ENCODE measurements around the gene ARPC5L. TPM values are rescaled to one million over a fixed set of nuclear protein-coding genes. Genes with fewer than 3 reads are reported as not detected.

The ARPC5L gene
- polyA plus RNA-seq, 1 donor, result 44.4 TPM

DNA sequence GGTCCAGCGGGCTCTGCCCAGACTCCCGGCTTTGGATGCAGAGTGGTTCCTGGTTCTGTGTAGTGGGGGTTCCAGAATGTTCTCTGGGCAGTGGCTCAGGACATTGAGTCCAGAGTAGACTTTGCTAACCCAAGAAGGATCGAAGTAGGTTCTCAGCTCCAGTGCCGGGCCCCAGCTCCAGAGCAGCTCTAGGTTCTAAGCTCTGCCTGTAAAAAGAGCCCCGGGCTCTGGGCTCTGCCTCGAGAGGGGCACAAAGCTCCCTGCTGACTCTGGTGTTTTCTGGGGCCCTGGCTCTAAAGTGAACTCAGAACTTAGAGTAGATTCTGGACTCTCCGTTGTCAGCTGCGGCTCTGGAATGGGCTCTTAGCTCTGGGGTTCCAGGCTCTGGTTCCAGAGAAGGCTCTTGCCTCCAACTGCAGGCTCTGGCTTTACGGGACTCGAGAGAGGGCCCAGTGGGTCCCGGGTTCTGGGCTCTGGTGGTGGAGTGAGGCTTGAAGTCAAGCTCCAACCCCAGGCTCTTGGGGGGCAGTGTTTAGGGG lies 8.3 kb upstream of the ARPC5L start:
- Histone ChIP-seq H3K4me3 (ENCODE audit: low read length) (peak overlapping the region; percentile 39), H3K36me3 (ENCODE audit: control insufficient read depth, insufficient read depth, low read length) (peaks cover 23% of the 10 kb centered on the region), H3K27ac (ENCODE audit: low read length) (no peak overlapping the region), H3K9me3 (ENCODE audit: control insufficient read depth, low read depth, low read length) (no peaks in the 10 kb centered on the region), H3K4me1 (ENCODE audit: control insufficient read depth, insufficient read depth, low read length) (peaks cover 13% of the 10 kb centered on the region), H3K27me3 (ENCODE audit: control insufficient read depth, insufficient read depth, low read length) (no peaks in the 10 kb centered on the region)
- no CpG with 5 or more reads among the region's 11 CpGs for WGBS (ENCODE audit: insufficient coverage, low lambda C conversion rate)
- DNase-seq, result no peak

DNA sequence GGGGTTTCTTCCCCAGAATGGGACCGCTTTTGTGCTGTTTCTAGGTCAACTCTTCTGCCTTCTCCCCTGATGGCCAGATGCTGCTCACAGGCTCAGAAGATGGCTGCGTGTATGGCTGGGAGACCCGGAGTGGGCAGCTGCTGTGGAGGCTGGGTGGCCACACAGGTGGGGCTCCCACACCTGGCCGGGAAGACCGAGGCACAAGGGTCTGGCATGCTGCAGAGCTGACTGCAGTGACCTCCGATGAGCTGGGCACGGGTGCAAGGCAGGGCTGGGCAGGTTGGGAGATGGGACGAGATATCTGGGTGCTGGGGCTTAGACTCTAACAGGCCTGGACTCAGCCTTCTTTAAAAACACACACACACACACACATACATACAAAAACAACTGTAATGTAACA lies 7.8 kb upstream of the ARPC5L start:
- Histone ChIP-seq H3K4me1 (ENCODE audit: control insufficient read depth, insufficient read depth, low read length) (peaks cover 13% of the 10 kb centered on the region), H3K27me3 (ENCODE audit: control insufficient read depth, insufficient read depth, low read length) (no peaks in the 10 kb centered on the region), H3K27ac (ENCODE audit: low read length) (no peak overlapping the region), H3K36me3 (ENCODE audit: control insufficient read depth, insufficient read depth, low read length) (peaks cover 28% of the 10 kb centered on the region), H3K4me3 (ENCODE audit: low read length) (no peak overlapping the region), H3K9me3 (ENCODE audit: control insufficient read depth, low read depth, low read length) (no peaks in the 10 kb centered on the region)
- no peak for DNase-seq
- WGBS (ENCODE audit: insufficient coverage, low lambda C conversion rate), result no CpG with 5 or more reads among the region's 8 CpGs

DNA sequence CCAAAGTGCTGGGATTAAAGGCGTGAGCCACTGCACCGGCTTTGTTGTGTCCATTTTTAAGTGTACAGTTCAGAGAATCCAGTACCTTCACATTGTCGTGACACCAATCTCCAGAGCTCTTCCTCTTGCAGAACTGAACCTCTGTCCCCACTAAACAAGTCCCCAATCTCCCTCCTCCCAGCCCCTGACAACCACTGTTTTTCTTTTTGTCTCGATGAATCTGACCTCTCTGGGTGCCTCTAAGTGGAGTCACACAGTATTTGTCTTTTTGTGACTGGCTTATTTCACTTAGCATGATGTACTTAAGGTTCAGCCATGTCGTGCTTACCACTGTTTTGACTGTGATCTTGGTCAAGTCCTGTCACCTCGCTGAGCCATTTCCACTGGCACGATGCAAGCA lies 7.1 kb upstream of the ARPC5L start:
- peaks cover 12% of the 10 kb centered on the region for H3K4me1 ChIP-seq (ENCODE audit: control insufficient read depth, insufficient read depth, low read length)
- H3K27ac ChIP-seq (ENCODE audit: low read length), result no peak overlapping the region
- H3K4me3 ChIP-seq (ENCODE audit: low read length), result no peak overlapping the region
- H3K27me3 ChIP-seq (ENCODE audit: control insufficient read depth, insufficient read depth, low read length), result no peaks in the 10 kb centered on the region
- peaks cover 35% of the 10 kb centered on the region for H3K36me3 ChIP-seq (ENCODE audit: control insufficient read depth, insufficient read depth, low read length)
- H3K9me3 ChIP-seq (ENCODE audit: control insufficient read depth, low read depth, low read length), result no peaks in the 10 kb centered on the region
- no peak for DNase-seq
- 20% methylated on average over 1 of the region's 7 CpGs for WGBS (ENCODE audit: insufficient coverage, low lambda C conversion rate)

- no peak for DNase-seq
- peaks cover 42% of the 10 kb centered on the region for H3K36me3 ChIP-seq (ENCODE audit: control insufficient read depth, insufficient read depth, low read length)
- no peak overlapping the region for H3K27ac ChIP-seq (ENCODE audit: low read length)
- no peaks in the 10 kb centered on the region for H3K27me3 ChIP-seq (ENCODE audit: control insufficient read depth, insufficient read depth, low read length)
- H3K9me3 ChIP-seq (ENCODE audit: control insufficient read depth, low read depth, low read length), result no peaks in the 10 kb centered on the region
- no CpG with 5 or more reads among the region's 18 CpGs for WGBS (ENCODE audit: insufficient coverage, low lambda C conversion rate)
- H3K4me3 ChIP-seq (ENCODE audit: low read length), result no peak overlapping the region
- peaks cover 13% of the 10 kb centered on the region for H3K4me1 ChIP-seq (ENCODE audit: control insufficient read depth, insufficient read depth, low read length)
Measured at GRCh38 chr9:124855566-124855943, 6.4 kb upstream of the ARPC5L start.

- Histone ChIP-seq H3K27ac (ENCODE audit: low read length) (no peak overlapping the region), H3K4me3 (ENCODE audit: low read length) (no peak overlapping the region), H3K36me3 (ENCODE audit: control insufficient read depth, insufficient read depth, low read length) (peaks cover 44% of the 10 kb centered on the region), H3K9me3 (ENCODE audit: control insufficient read depth, low read depth, low read length) (no peaks in the 10 kb centered on the region), H3K4me1 (ENCODE audit: control insufficient read depth, insufficient read depth, low read length) (peaks cover 14% of the 10 kb centered on the region), H3K27me3 (ENCODE audit: control insufficient read depth, insufficient read depth, low read length) (no peaks in the 10 kb centered on the region)
- no peak for DNase-seq
- WGBS (ENCODE audit: insufficient coverage, low lambda C conversion rate), result no CpG with 5 or more reads among the region's 16 CpGs
Measured at GRCh38 chr9:124855944-124856765, 5.8 kb upstream of the ARPC5L start.

GRCh38 chr9:124857533-124858162 lies 4.3 kb upstream of the ARPC5L start:
- no peak overlapping the region for H3K4me3 ChIP-seq (ENCODE audit: low read length)
- H3K27me3 ChIP-seq (ENCODE audit: control insufficient read depth, insufficient read depth, low read length), result no peaks in the 10 kb centered on the region
- no peak for DNase-seq
- H3K27ac ChIP-seq (ENCODE audit: low read length), result no peak overlapping the region
- no CpG with 5 or more reads among the region's 24 CpGs for WGBS (ENCODE audit: insufficient coverage, low lambda C conversion rate)
- H3K4me1 ChIP-seq (ENCODE audit: control insufficient read depth, insufficient read depth, low read length), result peaks cover 9% of the 10 kb centered on the region
- no peaks in the 10 kb centered on the region for H3K9me3 ChIP-seq (ENCODE audit: control insufficient read depth, low read depth, low read length)
- H3K36me3 ChIP-seq (ENCODE audit: control insufficient read depth, insufficient read depth, low read length), result peaks cover 44% of the 10 kb centered on the region

GRCh38 chr9:124858330-124859046 lies 3.4 kb upstream of the ARPC5L start:
- no CpG with 5 or more reads among the region's 9 CpGs for whole genome bisulfite sequencing (ENCODE audit: insufficient coverage, low lambda C conversion rate)
- Histone ChIP-seq H3K4me3 (ENCODE audit: low read length) (no peak overlapping the region), H3K27ac (ENCODE audit: low read length) (no peak overlapping the region), H3K27me3 (ENCODE audit: control insufficient read depth, insufficient read depth, low read length) (no peaks in the 10 kb centered on the region), H3K9me3 (ENCODE audit: control insufficient read depth, low read depth, low read length) (no peaks in the 10 kb centered on the region), H3K36me3 (ENCODE audit: control insufficient read depth, insufficient read depth, low read length) (peaks cover 44% of the 10 kb centered on the region), H3K4me1 (ENCODE audit: control insufficient read depth, insufficient read depth, low read length) (peaks cover 5% of the 10 kb centered on the region)
- no peak for DNase-seq

GRCh38 chr9:124859803-124860581 lies 1.9 kb upstream of the ARPC5L start:
- 17% methylated on average over 1 of the region's 10 CpGs for WGBS (ENCODE audit: insufficient coverage, low lambda C conversion rate)
- Histone ChIP-seq H3K4me1 (ENCODE audit: control insufficient read depth, insufficient read depth, low read length) (peaks cover 5% of the 10 kb centered on the region), H3K4me3 (ENCODE audit: low read length) (peak overlapping the region; percentile 92), H3K27me3 (ENCODE audit: control insufficient read depth, insufficient read depth, low read length) (no peaks in the 10 kb centered on the region), H3K9me3 (ENCODE audit: control insufficient read depth, low read depth, low read length) (no peaks in the 10 kb centered on the region), H3K27ac (ENCODE audit: low read length) (no peak overlapping the region), H3K36me3 (ENCODE audit: control insufficient read depth, insufficient read depth, low read length) (peaks cover 44% of the 10 kb centered on the region)
- DNase-seq, result no peak

GRCh38 chr9:124860582-124861341 lies 1.2 kb upstream of the ARPC5L start:
- WGBS (ENCODE audit: insufficient coverage, low lambda C conversion rate), result no CpG with 5 or more reads among the region's 12 CpGs
- Histone ChIP-seq H3K4me1 (ENCODE audit: control insufficient read depth, insufficient read depth, low read length) (peaks cover 5% of the 10 kb centered on the region), H3K27me3 (ENCODE audit: control insufficient read depth, insufficient read depth, low read length) (no peaks in the 10 kb centered on the region), H3K9me3 (ENCODE audit: control insufficient read depth, low read depth, low read length) (no peaks in the 10 kb centered on the region), H3K36me3 (ENCODE audit: control insufficient read depth, insufficient read depth, low read length) (peaks cover 44% of the 10 kb centered on the region), H3K27ac (ENCODE audit: low read length) (peak overlapping the region; percentile 82), H3K4me3 (ENCODE audit: low read length) (peak overlapping the region; percentile 92)
- DNase-seq, result peak in 1 of 2 donors; percentile 48

Measured in large intestine (tissue), 3 donors.